Measurements from ENCODE around the gene PARP6.

Gene PARP6

DNA sequence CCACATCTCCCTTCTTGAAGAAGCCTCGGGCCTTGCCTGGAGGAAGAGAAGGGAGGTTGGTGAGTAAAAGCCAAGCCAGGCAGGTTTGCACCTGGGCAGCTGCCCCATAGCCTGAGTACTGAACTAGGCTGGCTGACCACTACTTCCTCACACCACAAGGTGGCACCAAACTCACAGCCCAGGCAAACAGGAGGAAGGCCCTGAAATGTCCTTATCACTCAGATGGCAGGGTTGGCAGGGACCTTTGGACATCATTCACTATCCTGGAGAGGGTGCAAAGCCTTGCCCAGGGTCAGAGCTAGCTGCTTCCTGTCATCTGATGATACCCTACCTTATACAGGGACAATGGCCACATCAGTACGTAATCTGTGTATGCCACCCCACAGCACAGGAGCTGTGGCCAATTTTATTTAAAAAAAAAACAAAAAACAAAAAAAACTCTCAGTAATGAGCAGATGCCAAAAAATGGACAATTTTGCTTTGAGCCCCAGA lies 72.6 kb downstream of the PARP6 start:
- DNase-seq (ENCODE audit: low spot score), result peak; percentile 82

DNA sequence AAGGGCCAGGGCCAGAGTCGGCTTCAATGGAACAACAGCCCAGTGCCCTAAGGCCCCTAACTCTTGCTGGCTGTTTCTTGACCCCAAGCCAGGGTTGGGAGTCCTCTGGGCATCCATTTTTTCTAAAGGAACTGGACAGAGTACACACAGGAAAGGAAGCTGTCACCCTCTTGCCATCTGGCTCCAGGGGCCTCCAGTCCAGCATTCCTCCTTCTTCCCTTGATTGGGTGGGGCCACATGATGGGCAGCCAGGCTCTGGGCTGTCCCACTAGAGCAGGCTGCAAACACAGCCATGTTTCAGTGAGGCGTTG lies 73.2 kb downstream of the PARP6 start:
- no peak for DNase-seq (ENCODE audit: low spot score)

DNA sequence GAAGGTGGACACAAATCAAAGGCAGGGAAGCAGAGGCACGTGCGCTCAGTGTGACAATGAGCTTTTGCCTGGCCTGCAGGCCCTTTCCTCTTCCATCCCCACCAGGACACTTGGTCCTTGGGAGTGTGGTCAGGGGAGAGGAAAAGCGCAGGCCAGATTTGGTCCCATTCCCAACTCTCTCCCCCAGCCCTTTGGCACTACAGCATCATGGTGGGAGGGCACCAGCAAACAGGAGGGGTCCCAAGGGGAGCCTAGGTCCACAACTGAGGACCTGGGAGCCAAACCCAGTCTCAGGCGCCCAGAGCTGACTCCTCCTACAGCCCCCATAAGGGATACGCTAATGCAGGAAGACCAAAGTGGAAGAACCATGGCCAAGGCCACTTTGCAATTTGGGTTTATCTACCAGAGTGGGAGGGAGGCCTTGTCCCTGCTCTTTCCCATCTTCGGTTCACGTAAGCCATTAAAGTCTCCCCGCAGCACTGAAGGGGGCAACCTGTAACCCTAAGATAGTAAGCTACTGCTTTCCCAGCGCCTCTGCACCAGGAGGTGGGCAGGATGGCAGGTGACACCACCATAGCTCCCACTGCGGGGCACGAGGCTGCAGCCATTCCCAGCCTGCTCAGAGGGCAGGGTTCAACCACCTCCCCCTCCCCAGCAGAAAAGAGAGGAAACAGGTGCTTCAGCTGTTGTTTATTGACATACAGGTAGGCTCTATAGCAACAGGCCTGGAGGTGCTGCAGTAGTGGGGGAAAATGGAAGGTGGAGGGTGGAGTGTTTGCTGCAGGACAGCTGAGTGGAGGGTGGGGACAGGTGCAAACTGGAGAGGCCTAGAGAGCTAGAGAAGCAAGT lies 73.8 kb downstream of the PARP6 start:
- no peak for DNase-seq (ENCODE audit: low spot score)

DNA sequence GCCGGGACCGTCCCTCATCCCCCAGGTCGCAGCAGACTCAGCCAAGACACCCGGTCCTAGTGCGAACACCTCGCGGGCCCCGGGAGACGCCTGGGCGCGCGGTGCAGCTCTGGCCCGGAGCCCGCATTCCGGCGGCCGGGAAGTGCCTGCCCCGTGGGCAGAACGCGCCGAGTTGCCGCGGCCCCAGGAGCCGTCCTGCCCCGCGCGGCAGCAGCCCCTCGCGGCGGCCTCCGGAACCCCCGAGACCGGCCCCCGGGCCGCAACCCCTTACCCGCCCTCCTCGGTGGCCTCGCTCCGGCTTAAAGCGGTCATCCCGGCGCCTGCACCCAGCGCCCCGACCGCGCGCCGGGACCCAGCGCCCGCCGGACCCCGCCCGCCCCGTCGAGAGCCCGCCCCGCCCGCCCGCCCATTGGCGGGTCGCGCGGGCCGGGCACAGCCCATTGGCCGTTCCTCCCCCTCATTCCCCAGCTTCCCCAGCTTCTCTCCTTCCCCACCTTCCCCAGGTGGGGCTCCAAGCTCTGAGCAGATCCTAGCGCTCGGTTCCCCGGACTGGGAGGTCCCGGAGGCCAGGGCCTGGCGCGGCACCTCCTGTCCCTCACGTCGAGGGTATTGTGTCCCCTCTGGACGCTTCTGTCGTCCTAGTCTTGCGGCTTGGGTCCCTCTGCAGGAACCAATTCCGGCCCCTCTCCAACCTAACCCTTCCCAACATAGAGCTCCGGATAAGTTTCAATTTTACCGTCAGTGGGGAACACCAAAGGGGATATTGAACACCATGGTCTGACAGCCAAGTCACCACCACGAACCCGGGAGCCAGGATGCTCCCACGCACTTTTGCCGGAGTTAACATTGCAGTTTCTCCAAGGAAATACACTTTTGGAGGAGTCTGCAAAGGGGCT lies 74.6 kb downstream of the PARP6 start, which contains the start of gene GRAMD2A:
Gene GRAMD2A (minus strand): TSS at position 328 of the 896 bp plus-strand sequence.
- DNase-seq (ENCODE audit: low spot score), result peak; percentile 80

DNA sequence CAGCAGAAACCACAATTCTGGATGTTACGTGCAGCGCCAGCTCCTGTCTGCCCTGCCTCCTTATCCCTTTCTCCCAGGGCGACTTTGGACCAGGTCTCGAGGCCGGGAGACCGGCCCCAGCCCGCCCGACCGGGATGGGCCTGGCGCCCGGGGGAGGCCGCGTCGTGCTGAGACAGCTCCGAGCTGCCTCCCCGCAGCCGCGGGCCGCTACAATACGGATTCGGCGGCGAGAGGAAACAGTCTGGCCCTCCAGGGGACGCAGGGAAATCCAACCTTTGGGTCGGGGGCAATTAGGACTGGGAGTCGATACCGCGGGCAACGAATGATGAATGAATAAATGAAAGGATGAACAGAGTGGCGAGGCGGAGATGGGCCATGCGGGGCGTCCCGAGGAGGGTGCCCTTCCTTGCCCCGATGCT lies 75.3 kb downstream of the PARP6 start:
- DNase-seq (ENCODE audit: low spot score), result no peak

DNA sequence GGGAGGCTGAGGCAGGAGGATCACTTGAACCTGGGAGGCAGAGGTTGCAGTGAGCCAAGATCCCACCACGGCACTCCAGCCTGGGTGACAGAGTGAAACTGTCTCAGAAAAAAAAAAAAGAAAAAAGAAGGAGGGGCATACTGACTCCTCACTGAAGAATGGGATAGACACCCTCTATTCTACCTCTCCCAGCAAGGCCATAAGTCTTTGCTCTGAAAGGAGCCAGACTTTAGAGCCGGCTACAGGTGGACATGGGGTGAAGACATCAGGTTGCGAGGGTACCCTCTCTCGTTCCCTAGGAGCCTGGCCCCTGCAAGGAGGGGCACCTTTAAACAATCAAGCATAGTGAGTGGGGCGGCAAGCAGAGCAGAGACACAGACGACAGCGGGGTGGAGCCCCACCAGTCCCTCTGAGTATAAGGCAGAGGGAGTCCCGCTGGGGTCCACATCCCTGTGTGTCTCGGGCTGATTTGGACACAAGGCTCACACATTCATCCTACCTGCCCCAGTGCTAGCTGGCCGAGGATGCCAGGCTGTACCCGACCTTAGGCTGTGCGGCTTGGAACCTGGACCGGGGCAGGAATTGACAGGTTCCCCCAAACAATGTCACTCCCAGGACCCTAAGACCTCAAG lies 75.8 kb downstream of the PARP6 start:
- DNase-seq (ENCODE audit: low spot score), result no peak

DNA sequence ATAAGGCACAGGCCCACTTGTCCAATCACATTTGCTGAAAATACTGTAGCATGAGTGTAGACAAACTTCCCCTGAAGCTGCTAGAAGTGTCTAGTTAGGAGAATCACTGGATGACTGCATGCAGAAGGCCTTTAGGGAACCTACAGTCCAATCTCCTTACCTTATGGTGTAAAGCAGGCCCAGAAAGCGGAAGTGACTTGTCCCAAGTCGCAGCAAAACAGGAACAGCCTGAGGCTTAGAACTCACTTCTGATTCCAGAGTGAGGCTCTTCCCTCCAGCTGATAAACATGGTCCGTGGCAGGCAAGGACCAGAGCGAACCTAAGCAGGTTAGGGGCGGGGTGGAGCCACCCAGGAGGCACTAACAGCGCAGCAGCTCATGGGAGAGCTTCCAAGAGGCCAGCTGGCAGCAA lies 77.2 kb downstream of the PARP6 start:
- peak; percentile 62 for DNase-seq (ENCODE audit: low spot score)

DNA sequence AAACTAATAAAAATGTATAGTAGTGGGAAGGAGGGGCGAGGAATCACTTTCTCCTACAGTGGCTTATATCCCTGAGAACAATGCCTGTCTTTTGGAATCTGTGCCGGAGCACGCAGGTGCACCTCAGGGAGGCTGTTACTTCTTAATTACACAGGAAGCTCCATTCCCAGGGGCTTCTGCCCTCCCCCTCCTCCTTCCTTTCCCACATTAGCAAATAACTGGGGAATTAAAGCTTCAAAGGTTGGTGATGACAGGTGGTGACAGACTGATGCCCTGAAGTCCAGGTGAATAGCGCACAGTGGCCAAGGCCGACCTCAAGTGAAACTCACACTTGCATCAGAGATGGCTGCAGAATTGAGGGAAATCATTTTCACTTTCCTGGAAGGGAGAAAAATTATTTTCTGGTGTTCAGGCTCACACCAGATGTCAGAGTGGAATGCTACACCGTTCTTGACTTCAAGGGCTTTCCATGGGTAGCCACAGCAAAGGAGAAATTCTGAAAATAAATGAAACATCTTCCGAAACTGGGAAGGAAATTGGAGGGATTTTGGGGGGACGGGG lies 78.4 kb downstream of the PARP6 start:
- no peak for DNase-seq (ENCODE audit: low spot score)

DNA sequence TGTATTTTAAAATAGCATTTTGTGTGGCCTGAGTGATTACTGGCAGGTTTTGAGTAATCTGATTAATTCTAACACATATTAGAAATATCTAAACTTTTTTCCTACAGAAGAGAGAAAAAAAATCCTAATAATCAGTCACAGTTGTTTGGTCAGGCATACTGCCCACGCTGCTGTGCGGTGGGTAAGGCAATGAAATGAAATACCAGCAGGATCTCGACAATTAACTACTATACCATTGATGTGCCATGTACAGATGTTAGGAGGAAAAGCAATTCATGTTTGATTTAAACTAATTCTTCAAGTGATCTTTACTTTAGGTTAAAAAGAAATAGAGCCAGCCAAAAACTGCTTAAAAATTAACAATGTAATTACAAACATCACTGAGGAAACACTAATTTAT lies 79.9 kb downstream of the PARP6 start:
- DNase-seq (ENCODE audit: low spot score), result no peak

All from kidney tubule cell (primary cell).